ENCODE data around the gene STAT5A. TPM values are rescaled to one million over a fixed set of nuclear protein-coding genes. Genes with fewer than 3 reads are reported as not detected.

Gene STAT5A
- total RNA-seq, 1 donor from 2014 or later, result 0.77 TPM

DNA sequence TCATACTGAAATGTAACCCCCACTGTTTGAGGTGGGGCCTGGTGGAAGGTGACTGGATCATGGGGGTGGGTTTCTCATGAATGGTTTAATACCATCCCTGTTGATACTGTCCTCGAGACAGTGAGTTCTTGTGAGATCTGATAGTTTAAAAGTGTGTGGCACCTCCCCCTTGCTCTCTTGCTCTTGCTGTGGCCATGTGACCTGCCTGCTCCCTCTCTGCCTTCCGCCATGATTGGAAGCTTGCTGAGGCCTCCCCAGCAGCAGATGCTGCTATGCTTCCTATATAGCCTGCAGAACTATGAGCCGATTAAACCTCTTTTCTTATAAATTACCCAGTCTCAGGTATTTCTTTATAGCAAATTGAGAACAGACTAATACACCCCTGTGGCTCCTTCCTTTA is 59.3 kb downstream of the STAT5A start:
- Mint-ChIP-seq H3K9me3 (ENCODE audit: unreplicated experiment) (no peaks in the 10 kb centered on the region), H3K27ac (ENCODE audit: unreplicated experiment) (no peak overlapping the region), H3K4me1 (ENCODE audit: low read depth, unreplicated experiment) (peaks cover 23% of the 10 kb centered on the region), H3K36me3 (ENCODE audit: low read depth, unreplicated experiment) (peaks cover 22% of the 10 kb centered on the region), H3K27me3 (ENCODE audit: low read depth, unreplicated experiment) (no peaks in the 10 kb centered on the region), H3K4me3 (ENCODE audit: unreplicated experiment) (no peak overlapping the region)
- Histone ChIP-seq H3K9me3 (ENCODE audit: insufficient read depth, low read depth, low read length) (no peaks in the 10 kb centered on the region), H3K4me3 (ENCODE audit: insufficient read depth, low read depth, low read length) (no peak overlapping the region), H3K27me3 (ENCODE audit: insufficient read depth, low read length) (no peaks in the 10 kb centered on the region), H3K79me2 (ENCODE audit: insufficient read depth, low read length) (peaks cover 50% of the 10 kb centered on the region), H3K27ac (ENCODE audit: low read depth, low read length) (peak overlapping the region; percentile 72), H3K4me1 (ENCODE audit: insufficient read depth, low read length) (peaks cover 18% of the 10 kb centered on the region), H2AFZ (ENCODE audit: low read depth, low read length) (no peak overlapping the region), H3K36me3 (ENCODE audit: insufficient read depth, low read length) (peaks cover 8% of the 10 kb centered on the region), H3K4me2 (ENCODE audit: low read length) (peak overlapping the region; percentile 61), H3K9ac (ENCODE audit: low read length) (peak overlapping the region; percentile 50), H4K20me1 (ENCODE audit: insufficient read depth, low read length) (peaks cover 65% of the 10 kb centered on the region)
- TF ChIP-seq EZH2 (IDR thresholded peaks at IDR 0.05; ENCODE audit: insufficient read depth, low read length), result no peak
- TF ChIP-seq, protein P1, sequence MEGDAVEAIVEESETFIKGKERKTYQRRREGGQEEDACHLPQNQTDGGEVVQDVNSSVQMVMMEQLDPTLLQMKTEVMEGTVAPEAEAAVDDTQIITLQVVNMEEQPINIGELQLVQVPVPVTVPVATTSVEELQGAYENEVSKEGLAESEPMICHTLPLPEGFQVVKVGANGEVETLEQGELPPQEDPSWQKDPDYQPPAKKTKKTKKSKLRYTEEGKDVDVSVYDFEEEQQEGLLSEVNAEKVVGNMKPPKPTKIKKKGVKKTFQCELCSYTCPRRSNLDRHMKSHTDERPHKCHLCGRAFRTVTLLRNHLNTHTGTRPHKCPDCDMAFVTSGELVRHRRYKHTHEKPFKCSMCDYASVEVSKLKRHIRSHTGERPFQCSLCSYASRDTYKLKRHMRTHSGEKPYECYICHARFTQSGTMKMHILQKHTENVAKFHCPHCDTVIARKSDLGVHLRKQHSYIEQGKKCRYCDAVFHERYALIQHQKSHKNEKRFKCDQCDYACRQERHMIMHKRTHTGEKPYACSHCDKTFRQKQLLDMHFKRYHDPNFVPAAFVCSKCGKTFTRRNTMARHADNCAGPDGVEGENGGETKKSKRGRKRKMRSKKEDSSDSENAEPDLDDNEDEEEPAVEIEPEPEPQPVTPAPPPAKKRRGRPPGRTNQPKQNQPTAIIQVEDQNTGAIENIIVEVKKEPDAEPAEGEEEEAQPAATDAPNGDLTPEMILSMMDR (IDR thresholded peaks at IDR 0.05; ENCODE audit: insufficient read depth, low read depth, low read length), result no peak
- FAIRE-seq (no peak), DNase-seq (ENCODE audit: low read depth) (no peak)

DNA sequence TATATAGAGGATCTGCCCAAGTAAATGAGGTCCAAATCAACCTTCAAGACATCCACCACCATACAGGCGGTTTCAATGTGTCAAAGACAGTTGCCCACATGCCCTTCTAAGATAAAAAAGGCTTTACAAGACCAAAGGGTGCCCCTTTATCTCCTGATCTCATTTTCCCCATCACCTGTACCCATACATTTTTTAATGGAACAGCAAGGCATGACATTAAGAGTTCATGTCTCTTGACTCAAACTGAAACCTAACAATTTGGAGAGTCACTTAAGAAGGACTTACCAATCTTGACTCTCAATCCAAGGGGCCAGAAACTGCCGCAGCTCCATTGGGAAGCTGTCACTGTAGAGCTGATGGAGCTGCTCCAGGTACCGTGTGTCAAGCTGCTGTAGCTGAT is 59.8 kb downstream of the STAT5A start:
- H3K79me2 ChIP-seq (ENCODE audit: insufficient read depth, low read length), result peaks cover 54% of the 10 kb centered on the region
- H3K27ac ChIP-seq (ENCODE audit: low read depth, low read length), result peak overlapping the region; percentile 72
- peaks cover 20% of the 10 kb centered on the region for H3K4me1 Mint-ChIP-seq (ENCODE audit: low read depth, unreplicated experiment)

More for the DNA sequence above, 59.8 kb downstream of the STAT5A start:
- no peaks in the 10 kb centered on the region for H3K27me3 Mint-ChIP-seq (ENCODE audit: low read depth, unreplicated experiment)
- Histone ChIP-seq H3K9me3 (ENCODE audit: insufficient read depth, low read depth, low read length) (no peaks in the 10 kb centered on the region), H3K27me3 (ENCODE audit: insufficient read depth, low read length) (no peaks in the 10 kb centered on the region), H3K9ac (ENCODE audit: low read length) (no peak overlapping the region), H2AFZ (ENCODE audit: low read depth, low read length) (no peak overlapping the region), H3K4me3 (ENCODE audit: insufficient read depth, low read depth, low read length) (no peak overlapping the region), H3K36me3 (ENCODE audit: insufficient read depth, low read length) (peaks cover 8% of the 10 kb centered on the region), H4K20me1 (ENCODE audit: insufficient read depth, low read length) (peaks cover 63% of the 10 kb centered on the region), H3K4me1 (ENCODE audit: insufficient read depth, low read length) (peaks cover 13% of the 10 kb centered on the region), H3K4me2 (ENCODE audit: low read length) (no peak overlapping the region)
- no peaks in the 10 kb centered on the region for H3K9me3 Mint-ChIP-seq (ENCODE audit: unreplicated experiment)
- DNase-seq (ENCODE audit: low read depth) (no peak), FAIRE-seq (no peak)
- H3K36me3 Mint-ChIP-seq (ENCODE audit: low read depth, unreplicated experiment), result peaks cover 20% of the 10 kb centered on the region
- H3K27ac Mint-ChIP-seq (ENCODE audit: unreplicated experiment), result no peak overlapping the region
- TF ChIP-seq EZH2 (IDR thresholded peaks at IDR 0.05; ENCODE audit: insufficient read depth, low read length), result no peak
- TF ChIP-seq, protein P1 (IDR thresholded peaks at IDR 0.05; ENCODE audit: insufficient read depth, low read depth, low read length), result no peak
- H3K4me3 Mint-ChIP-seq (ENCODE audit: unreplicated experiment), result no peak overlapping the region

Data from astrocyte (in vitro differentiated cells and primary cell).